SK-N-SH treated with all-trans-retinoic acid at 6 μM for 48 hours (cell line): ENCODE data around the gene ARHGAP12.
A peak's percentile ranks its signal among the peaks of the same experiment; 100 is the strongest.

Source experiments
- ATAC-seq: fragments of 200-7000 bp; cut with Tn5 transposase; 3 replicates; pipeline ENCODE4 v1.9.1; 2020; ENCODE audit warnings: mild to moderate bottlenecking, moderate library complexity
- GLIS3 ChIP-seq: fragments of 250-450 bp; sonication (Bioruptor Pico); IDR thresholded peaks from 2 replicates; pipeline ENCODE4 v1.5.0; 2020; ENCODE audit warnings: mild to moderate bottlenecking, moderate library complexity
- ISL1 ChIP-seq: fragments of 250-450 bp; sonication (Bioruptor Pico); IDR thresholded peaks from 2 replicates; pipeline ENCODE4 v2.1.2; 2022; ENCODE audit warnings: mild to moderate bottlenecking, moderate library complexity
- PPARA ChIP-seq: fragments of 250-450 bp; sonication (Bioruptor Pico); IDR thresholded peaks from 2 replicates; pipeline ENCODE4 v1.5.0; 2020; ENCODE audit warnings: mild to moderate bottlenecking, borderline replicate concordance
- SNAI2 ChIP-seq: fragments of 250-450 bp; sonication (Bioruptor Pico); IDR thresholded peaks from 2 replicates; pipeline ENCODE4 v1.5.0; 2020; ENCODE audit warnings: mild to moderate bottlenecking, moderate library complexity
- TOX ChIP-seq: fragments of 250-450 bp; sonication (Bioruptor Pico); IDR thresholded peaks from 2 replicates; pipeline ENCODE4 v1.8.0; 2021; ENCODE audit warnings: mild to moderate bottlenecking, moderate library complexity, borderline replicate concordance
- ZC3H10 ChIP-seq: fragments of 250-450 bp; sonication (Bioruptor Pico); IDR thresholded peaks from 2 replicates; pipeline ENCODE4 v1.5.1; 2021; ENCODE audit warnings: mild to moderate bottlenecking, moderate library complexity
- ZFP3 ChIP-seq: fragments of 250-450 bp; sonication (Bioruptor Pico); IDR thresholded peaks from 2 replicates; pipeline ENCODE4 v1.5.0; 2020; ENCODE audit warnings: mild to moderate bottlenecking, moderate library complexity
- ZFP30 ChIP-seq: fragments of 450-650 bp; formaldehyde crosslinking; IDR thresholded peaks from 2 replicates; pipeline ENCODE4 v1.5.0; 2022; ENCODE audit warnings: mild to moderate bottlenecking, moderate library complexity
- ZNF565 ChIP-seq: fragments of 450-650 bp; formaldehyde crosslinking; conservative IDR thresholded peaks from 2 replicates; pipeline ENCODE4 v1.5.0; 2020; ENCODE audit warnings: low read depth, mild to moderate bottlenecking, moderate library complexity
- ZNF8 ChIP-seq: fragments of 450-650 bp; formaldehyde crosslinking; IDR thresholded peaks from 2 replicates; pipeline ENCODE4 v1.5.0; 2020; ENCODE audit warnings: mild to moderate bottlenecking, moderate library complexity
- TF ChIP-seq, protein P1 (sequence below): fragments of 250-450 bp; sonication (Bioruptor Pico); IDR thresholded peaks from 2 replicates; pipeline ENCODE4 v1.8.0; 2021; ENCODE audit warnings: low read depth, mild to moderate bottlenecking, moderate library complexity, borderline replicate concordance
- TF ChIP-seq, protein P2 (sequence below): fragments of 250-450 bp; sonication (Bioruptor Pico); IDR thresholded peaks from 2 replicates; pipeline ENCODE4 v1.5.0; 2020; ENCODE audit warnings: mild to moderate bottlenecking, moderate library complexity
- TF ChIP-seq, protein P3 (sequence below): fragments of 250-450 bp; sonication (Bioruptor Pico); IDR thresholded peaks from 2 replicates; pipeline ENCODE4 v1.8.0; 2020; ENCODE audit warnings: mild to moderate bottlenecking, moderate library complexity, borderline replicate concordance
- TF ChIP-seq, protein P4 (sequence below): fragments of 250-450 bp; sonication (Bioruptor Pico); IDR thresholded peaks from 2 replicates; pipeline ENCODE4 v1.5.1; 2021; ENCODE audit warnings: mild to moderate bottlenecking, moderate library complexity
- TF ChIP-seq, protein P5 (sequence below): fragments of 250-450 bp; sonication (Bioruptor Pico); IDR thresholded peaks from 2 replicates; pipeline ENCODE4 v1.5.1; 2020; ENCODE audit warnings: low read depth, mild to moderate bottlenecking, moderate library complexity

The ARHGAP12 gene

DNA sequence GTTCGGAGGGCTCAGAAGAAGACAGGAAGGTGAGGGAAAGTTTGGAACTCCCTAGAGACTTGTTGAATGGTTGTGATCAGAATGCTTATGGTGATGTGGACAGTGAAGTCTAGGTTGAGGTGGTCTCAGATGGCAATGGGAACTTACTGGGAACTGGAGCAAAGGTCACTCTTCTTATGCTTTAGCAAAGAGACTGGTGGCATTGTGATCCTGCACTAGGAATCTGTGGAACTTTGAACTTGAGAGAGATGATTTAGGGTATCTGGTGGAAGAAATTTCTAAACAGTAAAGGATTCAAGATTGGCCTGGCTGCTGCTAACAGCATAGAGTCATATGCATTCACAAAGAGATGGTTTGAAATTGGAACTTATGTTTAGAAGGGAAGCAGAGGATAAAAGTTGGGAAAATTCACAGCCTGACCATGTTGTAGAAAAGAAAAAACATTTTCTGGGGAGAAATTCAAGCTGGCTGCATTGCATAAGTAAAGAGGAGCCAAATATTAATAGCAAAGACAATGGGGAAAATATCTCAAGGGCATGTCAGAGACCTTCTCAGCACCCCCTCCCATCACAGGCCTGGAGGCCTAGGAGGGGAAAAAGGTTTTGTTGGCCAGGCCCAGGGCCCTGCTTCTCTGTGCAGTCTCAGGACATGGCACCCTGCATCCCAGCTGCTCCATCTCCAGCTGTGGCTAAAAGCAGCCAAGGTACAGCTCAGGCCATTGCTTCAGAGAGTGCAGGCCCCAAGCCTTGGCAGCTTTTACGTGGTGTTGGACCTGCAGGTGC lies 26.0 kb upstream of the ARHGAP12 start (continued):
- TF ChIP-seq, protein P1, sequence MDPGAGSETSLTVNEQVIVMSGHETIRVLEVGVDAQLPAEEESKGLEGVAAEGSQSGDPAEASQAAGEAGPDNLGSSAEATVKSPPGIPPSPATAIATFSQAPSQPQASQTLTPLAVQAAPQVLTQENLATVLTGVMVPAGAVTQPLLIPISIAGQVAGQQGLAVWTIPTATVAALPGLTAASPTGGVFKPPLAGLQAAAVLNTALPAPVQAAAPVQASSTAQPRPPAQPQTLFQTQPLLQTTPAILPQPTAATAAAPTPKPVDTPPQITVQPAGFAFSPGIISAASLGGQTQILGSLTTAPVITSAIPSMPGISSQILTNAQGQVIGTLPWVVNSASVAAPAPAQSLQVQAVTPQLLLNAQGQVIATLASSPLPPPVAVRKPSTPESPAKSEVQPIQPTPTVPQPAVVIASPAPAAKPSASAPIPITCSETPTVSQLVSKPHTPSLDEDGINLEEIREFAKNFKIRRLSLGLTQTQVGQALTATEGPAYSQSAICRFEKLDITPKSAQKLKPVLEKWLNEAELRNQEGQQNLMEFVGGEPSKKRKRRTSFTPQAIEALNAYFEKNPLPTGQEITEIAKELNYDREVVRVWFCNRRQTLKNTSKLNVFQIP: no peak
- TF ChIP-seq, all 23 proteins: peak for 0

DNA sequence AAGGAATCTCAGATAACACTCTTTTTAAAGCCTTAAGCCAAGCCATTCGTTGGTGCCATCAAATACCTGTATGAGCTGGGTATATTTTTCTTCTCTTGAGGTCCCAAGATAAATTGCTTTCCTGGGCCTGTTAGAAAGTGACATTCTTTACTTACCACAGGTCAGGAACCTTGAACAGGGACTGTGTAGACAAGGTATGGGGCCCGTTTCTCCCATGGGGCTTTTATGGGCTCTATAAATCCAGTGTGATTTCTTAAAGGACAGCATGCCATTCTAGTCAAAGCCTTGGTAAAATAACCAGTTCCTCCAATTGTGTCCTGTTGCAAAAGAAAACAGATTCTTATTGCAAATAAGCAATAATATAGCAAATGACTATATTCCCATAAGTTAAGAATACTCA lies 24.8 kb upstream of the ARHGAP12 start:
- no peak; the same call in 2 of the 3 replicates for ATAC-seq
- TF ChIP-seq, protein P2, sequence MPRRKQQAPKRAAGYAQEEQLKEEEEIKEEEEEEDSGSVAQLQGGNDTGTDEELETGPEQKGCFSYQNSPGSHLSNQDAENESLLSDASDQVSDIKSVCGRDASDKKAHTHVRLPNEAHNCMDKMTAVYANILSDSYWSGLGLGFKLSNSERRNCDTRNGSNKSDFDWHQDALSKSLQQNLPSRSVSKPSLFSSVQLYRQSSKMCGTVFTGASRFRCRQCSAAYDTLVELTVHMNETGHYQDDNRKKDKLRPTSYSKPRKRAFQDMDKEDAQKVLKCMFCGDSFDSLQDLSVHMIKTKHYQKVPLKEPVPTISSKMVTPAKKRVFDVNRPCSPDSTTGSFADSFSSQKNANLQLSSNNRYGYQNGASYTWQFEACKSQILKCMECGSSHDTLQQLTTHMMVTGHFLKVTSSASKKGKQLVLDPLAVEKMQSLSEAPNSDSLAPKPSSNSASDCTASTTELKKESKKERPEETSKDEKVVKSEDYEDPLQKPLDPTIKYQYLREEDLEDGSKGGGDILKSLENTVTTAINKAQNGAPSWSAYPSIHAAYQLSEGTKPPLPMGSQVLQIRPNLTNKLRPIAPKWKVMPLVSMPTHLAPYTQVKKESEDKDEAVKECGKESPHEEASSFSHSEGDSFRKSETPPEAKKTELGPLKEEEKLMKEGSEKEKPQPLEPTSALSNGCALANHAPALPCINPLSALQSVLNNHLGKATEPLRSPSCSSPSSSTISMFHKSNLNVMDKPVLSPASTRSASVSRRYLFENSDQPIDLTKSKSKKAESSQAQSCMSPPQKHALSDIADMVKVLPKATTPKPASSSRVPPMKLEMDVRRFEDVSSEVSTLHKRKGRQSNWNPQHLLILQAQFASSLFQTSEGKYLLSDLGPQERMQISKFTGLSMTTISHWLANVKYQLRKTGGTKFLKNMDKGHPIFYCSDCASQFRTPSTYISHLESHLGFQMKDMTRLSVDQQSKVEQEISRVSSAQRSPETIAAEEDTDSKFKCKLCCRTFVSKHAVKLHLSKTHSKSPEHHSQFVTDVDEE (CRISPR knock-in tag): no peak
- TF ChIP-seq PPARA (CRISPR knock-in tag) (no peak), ZFP30 (CRISPR knock-in tag) (no peak), SNAI2 (no peak), ZNF8 (CRISPR knock-in tag) (no peak), ZC3H10 (CRISPR knock-in tag) (no peak), ISL1 (no peak), GLIS3 (CRISPR knock-in tag) (no peak)
- TF ChIP-seq, protein P1: no peak
- TF ChIP-seq, protein P3, sequence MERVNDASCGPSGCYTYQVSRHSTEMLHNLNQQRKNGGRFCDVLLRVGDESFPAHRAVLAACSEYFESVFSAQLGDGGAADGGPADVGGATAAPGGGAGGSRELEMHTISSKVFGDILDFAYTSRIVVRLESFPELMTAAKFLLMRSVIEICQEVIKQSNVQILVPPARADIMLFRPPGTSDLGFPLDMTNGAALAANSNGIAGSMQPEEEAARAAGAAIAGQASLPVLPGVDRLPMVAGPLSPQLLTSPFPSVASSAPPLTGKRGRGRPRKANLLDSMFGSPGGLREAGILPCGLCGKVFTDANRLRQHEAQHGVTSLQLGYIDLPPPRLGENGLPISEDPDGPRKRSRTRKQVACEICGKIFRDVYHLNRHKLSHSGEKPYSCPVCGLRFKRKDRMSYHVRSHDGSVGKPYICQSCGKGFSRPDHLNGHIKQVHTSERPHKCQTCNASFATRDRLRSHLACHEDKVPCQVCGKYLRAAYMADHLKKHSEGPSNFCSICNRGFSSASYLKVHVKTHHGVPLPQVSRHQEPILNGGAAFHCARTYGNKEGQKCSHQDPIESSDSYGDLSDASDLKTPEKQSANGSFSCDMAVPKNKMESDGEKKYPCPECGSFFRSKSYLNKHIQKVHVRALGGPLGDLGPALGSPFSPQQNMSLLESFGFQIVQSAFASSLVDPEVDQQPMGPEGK (CRISPR knock-in tag): no peak
- TF ChIP-seq, protein P4, sequence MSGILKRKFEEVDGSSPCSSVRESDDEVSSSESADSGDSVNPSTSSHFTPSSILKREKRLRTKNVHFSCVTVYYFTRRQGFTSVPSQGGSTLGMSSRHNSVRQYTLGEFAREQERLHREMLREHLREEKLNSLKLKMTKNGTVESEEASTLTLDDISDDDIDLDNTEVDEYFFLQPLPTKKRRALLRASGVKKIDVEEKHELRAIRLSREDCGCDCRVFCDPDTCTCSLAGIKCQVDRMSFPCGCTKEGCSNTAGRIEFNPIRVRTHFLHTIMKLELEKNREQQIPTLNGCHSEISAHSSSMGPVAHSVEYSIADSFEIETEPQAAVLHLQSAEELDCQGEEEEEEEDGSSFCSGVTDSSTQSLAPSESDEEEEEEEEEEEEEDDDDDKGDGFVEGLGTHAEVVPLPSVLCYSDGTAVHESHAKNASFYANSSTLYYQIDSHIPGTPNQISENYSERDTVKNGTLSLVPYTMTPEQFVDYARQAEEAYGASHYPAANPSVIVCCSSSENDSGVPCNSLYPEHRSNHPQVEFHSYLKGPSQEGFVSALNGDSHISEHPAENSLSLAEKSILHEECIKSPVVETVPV (CRISPR knock-in tag): no peak
- TF ChIP-seq, protein P5, sequence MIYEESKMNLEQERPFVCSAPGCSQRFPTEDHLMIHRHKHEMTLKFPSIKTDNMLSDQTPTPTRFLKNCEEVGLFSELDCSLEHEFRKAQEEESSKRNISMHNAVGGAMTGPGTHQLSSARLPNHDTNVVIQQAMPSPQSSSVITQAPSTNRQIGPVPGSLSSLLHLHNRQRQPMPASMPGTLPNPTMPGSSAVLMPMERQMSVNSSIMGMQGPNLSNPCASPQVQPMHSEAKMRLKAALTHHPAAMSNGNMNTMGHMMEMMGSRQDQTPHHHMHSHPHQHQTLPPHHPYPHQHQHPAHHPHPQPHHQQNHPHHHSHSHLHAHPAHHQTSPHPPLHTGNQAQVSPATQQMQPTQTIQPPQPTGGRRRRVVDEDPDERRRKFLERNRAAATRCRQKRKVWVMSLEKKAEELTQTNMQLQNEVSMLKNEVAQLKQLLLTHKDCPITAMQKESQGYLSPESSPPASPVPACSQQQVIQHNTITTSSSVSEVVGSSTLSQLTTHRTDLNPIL (CRISPR knock-in tag): no peak

DNA sequence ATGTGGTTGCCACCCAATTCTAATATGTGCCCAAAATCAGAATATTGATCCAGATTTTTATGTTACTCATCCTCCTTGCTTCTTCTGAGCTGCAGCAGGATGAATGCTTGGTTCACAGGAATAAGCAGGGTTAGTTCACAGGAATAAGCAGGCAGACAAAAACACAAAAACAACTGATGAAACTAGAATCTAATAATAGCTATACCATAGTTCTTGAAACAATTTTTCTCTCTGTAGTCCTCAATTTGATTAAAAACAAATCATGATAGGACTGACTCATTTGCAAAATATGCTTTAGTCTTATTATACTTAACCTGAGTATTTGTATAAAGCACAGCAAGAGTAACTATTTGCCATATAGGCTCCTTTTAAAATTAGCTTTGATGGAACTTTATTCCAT lies 24.4 kb upstream of the ARHGAP12 start:
- peak; percentile 77 for ATAC-seq

More for the DNA sequence above, 24.4 kb upstream of the ARHGAP12 start:
- TF ChIP-seq ZFP3 (CRISPR knock-in tag) (no peak), TOX (CRISPR knock-in tag) (no peak), ISL1 (no peak), ZNF8 (CRISPR knock-in tag) (no peak), ZNF565 (CRISPR knock-in tag) (no peak), PPARA (CRISPR knock-in tag) (no peak)
- TF ChIP-seq, protein P1: no peak
